ENCODE measurements around the gene RGS5. TPM values are rescaled to one million over a fixed set of nuclear protein-coding genes. Genes with fewer than 3 reads are reported as not detected.

The RGS5 gene
- total RNA-seq, 5 donors from 2014 or later (not counting 1 experiment from before 2014, with no cell fraction given): 1.9 to 4.5 (median 3.4) TPM

GRCh38 chr1:163188947-163189346 is 13.8 kb downstream of the RGS5 start:
- no peak overlapping the region for H3K4me3 ChIP-seq (ENCODE audit: control insufficient read depth in 1 of 2, extremely low read depth in 1 of 2, low read length in 1 of 2)
- no peaks in the 10 kb centered on the region for H3K4me1 ChIP-seq (ENCODE audit: control insufficient read depth in 1 of 2, extremely low read depth in 1 of 2, insufficient read depth in 2 of 2, low read length in 2 of 2)
- CTCF ChIA-PET: no interaction called here
- Mint-ChIP-seq H3K27ac (no peak overlapping the region), H3K27me3 (peaks cover 2 to 16% of the 10 kb centered on the region in 2 donors), H3K4me1 (no peaks in the 10 kb centered on the region), H3K4me3 (no peak overlapping the region), H3K36me3 (no peaks in the 10 kb centered on the region), H3K9me3 (no peaks in the 10 kb centered on the region)
- H3K36me3 ChIP-seq (ENCODE audit: control insufficient read depth in 2 of 2, extremely low read depth in 1 of 2, insufficient read depth in 1 of 2, low read length in 1 of 2): no peaks in the 10 kb centered on the region
- no peak overlapping the region for H3K27ac ChIP-seq (ENCODE audit: low read length)
- no peaks in the 10 kb centered on the region for H3K27me3 ChIP-seq (replicated peaks in 1 of 2; ENCODE audit: control insufficient read depth in 2 of 2, extremely low read depth in 1 of 2, insufficient read depth in 2 of 2, low read length in 1 of 2)
- WGBS (ENCODE audit: insufficient coverage): no CpG with 5 or more reads among the region's 3 CpGs
- no peaks in the 10 kb centered on the region for H3K9me3 ChIP-seq
- ATAC-seq (replicated peaks in 1 of 4) (no peak), DNase-seq (no peak)
- POLR2A ChIA-PET: no interaction called here

GRCh38 chr1:163187849-163188248 is 14.9 kb downstream of the RGS5 start:
- ATAC-seq (replicated peaks in 1 of 4) (no peak), DNase-seq (no peak)
- H3K9me3 ChIP-seq: no peaks in the 10 kb centered on the region
- no peak overlapping the region for H3K27ac ChIP-seq (ENCODE audit: low read length)
- Mint-ChIP-seq H3K4me1 (no peaks in the 10 kb centered on the region), H3K9me3 (no peaks in the 10 kb centered on the region), H3K4me3 (no peak overlapping the region), H3K36me3 (no peaks in the 10 kb centered on the region), H3K27ac (no peak overlapping the region), H3K27me3 (peaks cover 6 to 19% of the 10 kb centered on the region in 2 donors)
- 81% methylated on average over 6 of the region's 6 CpGs for WGBS (ENCODE audit: insufficient coverage)
- CTCF ChIA-PET: no interaction called here
- no peaks in the 10 kb centered on the region for H3K36me3 ChIP-seq (ENCODE audit: control insufficient read depth in 2 of 2, extremely low read depth in 1 of 2, insufficient read depth in 1 of 2, low read length in 1 of 2)
- H3K4me1 ChIP-seq (ENCODE audit: control insufficient read depth in 1 of 2, extremely low read depth in 1 of 2, insufficient read depth in 2 of 2, low read length in 2 of 2): no peaks in the 10 kb centered on the region
- H3K27me3 ChIP-seq (replicated peaks in 1 of 2; ENCODE audit: control insufficient read depth in 2 of 2, extremely low read depth in 1 of 2, insufficient read depth in 2 of 2, low read length in 1 of 2): no peaks in the 10 kb centered on the region
- POLR2A ChIA-PET: no interaction called here
- no peak overlapping the region for H3K4me3 ChIP-seq (ENCODE audit: control insufficient read depth in 1 of 2, extremely low read depth in 1 of 2, low read length in 1 of 2)

GRCh38 chr1:163186862-163187261 is 15.9 kb downstream of the RGS5 start:
- no peak overlapping the region for H3K27ac Mint-ChIP-seq
- ATAC-seq (replicated peaks in 1 of 4) (no peak), DNase-seq (no peak)
- H3K27ac ChIP-seq (ENCODE audit: low read length): no peak overlapping the region
- no peak overlapping the region for H3K4me3 ChIP-seq (ENCODE audit: control insufficient read depth in 1 of 2, extremely low read depth in 1 of 2, low read length in 1 of 2)
- no peaks in the 10 kb centered on the region for H3K9me3 ChIP-seq
- ChIA-PET POLR2A (no interaction called here), CTCF (interaction anchor here in 1 of 2 donors (0.5 kb wide), 1 partner anchor 72 kb away, joined by 3 read pairs; no protein-coding TSS in a partner anchor)
- no CpG with 5 or more reads among the region's 2 CpGs for WGBS (ENCODE audit: insufficient coverage)
- no peaks in the 10 kb centered on the region for H3K36me3 ChIP-seq (ENCODE audit: control insufficient read depth in 2 of 2, extremely low read depth in 1 of 2, insufficient read depth in 1 of 2, low read length in 1 of 2)
- H3K9me3 Mint-ChIP-seq: no peaks in the 10 kb centered on the region
- no peaks in the 10 kb centered on the region for H3K27me3 ChIP-seq (replicated peaks in 1 of 2; ENCODE audit: control insufficient read depth in 2 of 2, extremely low read depth in 1 of 2, insufficient read depth in 2 of 2, low read length in 1 of 2)
- peaks cover 6 to 19% of the 10 kb centered on the region in 2 donors for H3K27me3 Mint-ChIP-seq
- no peak overlapping the region for H3K4me3 Mint-ChIP-seq
- no peaks in the 10 kb centered on the region for H3K4me1 Mint-ChIP-seq
- no peaks in the 10 kb centered on the region for H3K36me3 Mint-ChIP-seq
- no peaks in the 10 kb centered on the region for H3K4me1 ChIP-seq (ENCODE audit: control insufficient read depth in 1 of 2, extremely low read depth in 1 of 2, insufficient read depth in 2 of 2, low read length in 2 of 2)

GRCh38 chr1:163182330-163182949 is 20.3 kb downstream of the RGS5 start:
- H3K27ac ChIP-seq (ENCODE audit: low read length): no peak overlapping the region
- WGBS (ENCODE audit: insufficient coverage): no CpG with 5 or more reads among the region's 2 CpGs
- no peak for DNase-seq
- H3K9me3 ChIP-seq: no peaks in the 10 kb centered on the region
- CTCF ChIA-PET: no interaction called here
- Mint-ChIP-seq H3K9me3 (no peaks in the 10 kb centered on the region), H3K27me3 (peaks cover 8 to 13% of the 10 kb centered on the region in 2 donors), H3K4me3 (no peak overlapping the region), H3K27ac (no peak overlapping the region), H3K4me1 (no peaks in the 10 kb centered on the region), H3K36me3 (no peaks in the 10 kb centered on the region)
- H3K4me3 ChIP-seq (ENCODE audit: control insufficient read depth in 1 of 2, extremely low read depth in 1 of 2, low read length in 1 of 2): no peak overlapping the region
- no peaks in the 10 kb centered on the region for H3K27me3 ChIP-seq (replicated peaks in 1 of 2; ENCODE audit: control insufficient read depth in 2 of 2, extremely low read depth in 1 of 2, insufficient read depth in 2 of 2, low read length in 1 of 2)
- H3K4me1 ChIP-seq (ENCODE audit: control insufficient read depth in 1 of 2, extremely low read depth in 1 of 2, insufficient read depth in 2 of 2, low read length in 2 of 2): no peaks in the 10 kb centered on the region
- ATAC-seq (replicated peaks in 1 of 4): no peak
- H3K36me3 ChIP-seq (ENCODE audit: control insufficient read depth in 2 of 2, extremely low read depth in 1 of 2, insufficient read depth in 1 of 2, low read length in 1 of 2): no peaks in the 10 kb centered on the region
- POLR2A ChIA-PET: no interaction called here

GRCh38 chr1:163178628-163179027 is 24.1 kb downstream of the RGS5 start:
- CTCF ChIA-PET: interaction anchor here in 1 of 2 donors (1.1 kb wide), 1 partner anchor 45 kb away, joined by 3 read pairs; no protein-coding TSS in a partner anchor
- H3K4me3 Mint-ChIP-seq: no peak overlapping the region
- no peak for ATAC-seq (replicated peaks in 1 of 4)

GRCh38 chr1:163176797-163177196 is 25.9 kb downstream of the RGS5 start:
- no peaks in the 10 kb centered on the region for H3K4me1 ChIP-seq (ENCODE audit: control insufficient read depth in 1 of 2, extremely low read depth in 1 of 2, insufficient read depth in 2 of 2, low read length in 2 of 2)
- H3K27ac ChIP-seq (ENCODE audit: low read length): no peak overlapping the region
- no peaks in the 10 kb centered on the region for H3K36me3 ChIP-seq (ENCODE audit: control insufficient read depth in 2 of 2, extremely low read depth in 1 of 2, insufficient read depth in 1 of 2, low read length in 1 of 2)
- DNase-seq: no peak
- Mint-ChIP-seq H3K4me3 (no peak overlapping the region), H3K27me3 (peaks cover 13 to 17% of the 10 kb centered on the region in 2 donors), H3K36me3 (no peaks in the 10 kb centered on the region), H3K9me3 (no peaks in the 10 kb centered on the region), H3K27ac (no peak overlapping the region), H3K4me1 (no peaks in the 10 kb centered on the region)
- no peak overlapping the region for H3K4me3 ChIP-seq (ENCODE audit: control insufficient read depth in 1 of 2, extremely low read depth in 1 of 2, low read length in 1 of 2)
- ATAC-seq (replicated peaks in 1 of 4): no peak
- ChIA-PET POLR2A (no interaction called here), CTCF (interaction anchor here in 1 of 2 donors (1.1 kb wide), 1 partner anchor 297 kb away, joined by 4 read pairs; no protein-coding TSS in a partner anchor)
- no CpG with 5 or more reads among the region's 4 CpGs for WGBS (ENCODE audit: insufficient coverage)
- peaks cover 0 to 7% of the 10 kb centered on the region in 2 experiments for H3K27me3 ChIP-seq (replicated peaks in 1 of 2; ENCODE audit: control insufficient read depth in 2 of 2, extremely low read depth in 1 of 2, insufficient read depth in 2 of 2, low read length in 1 of 2)
- no peaks in the 10 kb centered on the region for H3K9me3 ChIP-seq

More at GRCh38 chr1:163178628-163179027, 24.1 kb downstream of the RGS5 start:
- no peaks in the 10 kb centered on the region for H3K4me1 ChIP-seq (ENCODE audit: control insufficient read depth in 1 of 2, extremely low read depth in 1 of 2, insufficient read depth in 2 of 2, low read length in 2 of 2)
- POLR2A ChIA-PET: no interaction called here
- H3K27ac ChIP-seq (ENCODE audit: low read length): no peak overlapping the region
- no peak for DNase-seq
- no CpG with 5 or more reads among the region's 2 CpGs for WGBS (ENCODE audit: insufficient coverage)
- Mint-ChIP-seq H3K9me3 (no peaks in the 10 kb centered on the region), H3K36me3 (no peaks in the 10 kb centered on the region), H3K4me1 (no peaks in the 10 kb centered on the region), H3K27ac (no peak overlapping the region), H3K27me3 (peaks cover 9 to 20% of the 10 kb centered on the region in 2 donors)
- no peak overlapping the region for H3K4me3 ChIP-seq (ENCODE audit: control insufficient read depth in 1 of 2, extremely low read depth in 1 of 2, low read length in 1 of 2)
- H3K27me3 ChIP-seq (replicated peaks in 1 of 2; ENCODE audit: control insufficient read depth in 2 of 2, extremely low read depth in 1 of 2, insufficient read depth in 2 of 2, low read length in 1 of 2): peaks cover 0 to 7% of the 10 kb centered on the region in 2 experiments
- H3K9me3 ChIP-seq: no peaks in the 10 kb centered on the region
- no peaks in the 10 kb centered on the region for H3K36me3 ChIP-seq (ENCODE audit: control insufficient read depth in 2 of 2, extremely low read depth in 1 of 2, insufficient read depth in 1 of 2, low read length in 1 of 2)
